H7 (cell line): ENCODE results near the gene CCDC69. TPM values are rescaled to one million over a fixed set of nuclear protein-coding genes. Genes with fewer than 3 reads are reported as not detected.

ENCODE experiments used
- DNase-seq: peaks from one replicate; pipeline ENCODE4 v3.0.0; 2012
- H3K27me3 ChIP-seq: 2 replicates; pipeline ENCODE4 v1.6.0; 2011; ENCODE audit warnings: mild to moderate bottlenecking, low read length; ENCODE audit not compliant: control insufficient read depth, insufficient read depth
- H3K36me3 ChIP-seq: replicated peaks from 2 replicates; pipeline ENCODE4 v1.5.1; 2011; ENCODE audit warnings: low read length; ENCODE audit not compliant: control insufficient read depth, insufficient read depth
- H3K4me3 ChIP-seq: 2 replicates; pipeline ENCODE4 v1.5.1; 2011; ENCODE audit warnings: low read depth, mild to moderate bottlenecking, control low read depth, low read length, moderate library complexity; ENCODE audit not compliant: insufficient read depth
- total RNA-seq: library from RNA; depleted of rRNA; stranded (reverse); fragments of >200 nt; shearing (Covaris generic); gene quantifications from 2 replicates; pipeline ENCODE4 v1.2.3, GENCODE V29; 2014

The CCDC69 gene
- total RNA-seq, 1 experiment from 2014 or later = 5.6 TPM

GRCh38 chr5:151221574-151221973 is 2.3 kb downstream of the CCDC69 start:
- H3K4me3 ChIP-seq = no peak overlapping the region
- H3K27me3 ChIP-seq = peaks cover 8% of the 10 kb centered on the region
- no peaks in the 10 kb centered on the region for H3K36me3 ChIP-seq
- DNase-seq = no peak

DNA sequence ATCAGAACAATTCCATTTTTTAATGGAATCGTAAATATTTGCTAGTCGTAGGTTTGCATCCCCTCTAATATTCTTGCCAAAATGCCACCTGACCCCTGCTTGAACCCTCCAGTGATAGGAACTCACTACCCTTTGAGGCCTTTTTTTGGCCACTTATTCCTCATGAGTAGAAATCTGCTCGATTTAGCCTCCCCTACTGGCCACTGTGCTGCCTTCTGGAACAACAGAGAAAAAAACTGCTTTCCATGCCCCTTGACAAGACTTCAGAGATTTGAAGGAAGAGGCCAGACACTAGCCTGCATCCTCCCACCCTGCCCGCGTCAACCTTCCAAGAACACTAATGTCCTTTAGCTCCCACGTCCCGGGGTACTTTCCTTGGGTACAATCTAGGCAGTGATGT is 4.1 kb downstream of the CCDC69 start:
- DNase-seq = peak; percentile 46
- H3K4me3 ChIP-seq = no peak overlapping the region
- H3K36me3 ChIP-seq = no peaks in the 10 kb centered on the region
- peaks cover 8% of the 10 kb centered on the region for H3K27me3 ChIP-seq

DNA sequence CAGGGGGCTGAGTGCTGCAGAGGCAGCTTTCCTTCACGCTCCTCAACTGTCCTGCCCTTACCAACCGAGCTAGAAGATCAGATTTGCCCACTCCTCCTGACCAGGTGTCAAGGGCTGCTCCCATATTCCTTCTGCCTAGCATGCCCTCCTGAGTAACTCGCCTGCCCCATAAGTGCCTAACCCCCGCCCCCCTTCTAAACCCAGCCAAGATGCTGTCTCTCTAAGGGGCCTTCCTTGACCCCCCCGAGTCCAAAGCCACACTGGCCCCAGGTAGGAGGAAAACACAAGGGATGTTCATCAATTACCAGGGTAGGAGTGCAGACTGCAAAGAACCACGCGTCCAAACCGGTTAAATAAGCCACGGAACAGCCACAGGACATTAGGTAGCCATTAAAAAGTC is 4.8 kb downstream of the CCDC69 start:
- Histone ChIP-seq H3K36me3 (no peaks in the 10 kb centered on the region), H3K27me3 (peaks cover 8% of the 10 kb centered on the region), H3K4me3 (no peak overlapping the region)
- DNase-seq = no peak

GRCh38 chr5:151218177-151218576 is 5.7 kb downstream of the CCDC69 start:
- Histone ChIP-seq H3K27me3 (peaks cover 4% of the 10 kb centered on the region), H3K36me3 (no peaks in the 10 kb centered on the region), H3K4me3 (no peak overlapping the region)
- no peak for DNase-seq

DNA sequence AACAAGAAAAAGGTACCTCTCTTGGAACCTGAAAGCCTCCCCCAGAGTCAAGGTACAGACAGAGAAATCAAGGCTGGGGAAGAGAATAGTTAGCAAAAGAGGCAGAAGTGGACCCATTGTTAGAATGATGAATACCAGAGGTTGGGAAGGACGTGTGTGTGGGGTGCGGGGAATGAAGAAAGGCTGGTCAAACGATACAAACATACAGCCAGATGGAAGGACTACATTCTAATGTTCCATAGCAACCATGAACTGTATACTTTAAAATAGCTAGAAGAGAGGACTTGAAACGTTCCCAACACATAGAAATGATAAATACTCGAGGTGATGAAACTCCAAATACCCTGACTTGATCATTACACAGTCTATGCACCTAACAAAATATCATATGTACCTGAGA is 7.1 kb downstream of the CCDC69 start:
- no peak for DNase-seq
- H3K4me3 ChIP-seq = no peak overlapping the region
- no peaks in the 10 kb centered on the region for H3K27me3 ChIP-seq
- no peaks in the 10 kb centered on the region for H3K36me3 ChIP-seq

GRCh38 chr5:151215546-151215880 is 8.4 kb downstream of the CCDC69 start:
- H3K4me3 ChIP-seq = no peak overlapping the region
- no peak for DNase-seq
- H3K27me3 ChIP-seq = no peaks in the 10 kb centered on the region
- H3K36me3 ChIP-seq = no peaks in the 10 kb centered on the region

- Histone ChIP-seq H3K27me3 (no peaks in the 10 kb centered on the region), H3K4me3 (no peak overlapping the region), H3K36me3 (no peaks in the 10 kb centered on the region)
- no peak for DNase-seq
Observed at GRCh38 chr5:151214614-151215545, 9.0 kb downstream of the CCDC69 start.

GRCh38 chr5:151213803-151214613 is 9.9 kb downstream of the CCDC69 start:
- peak; percentile 76 for DNase-seq
- Histone ChIP-seq H3K4me3 (no peak overlapping the region), H3K36me3 (no peaks in the 10 kb centered on the region), H3K27me3 (no peaks in the 10 kb centered on the region)

- Histone ChIP-seq H3K4me3 (no peak overlapping the region), H3K27me3 (no peaks in the 10 kb centered on the region), H3K36me3 (no peaks in the 10 kb centered on the region)
- no peak for DNase-seq
Observed at GRCh38 chr5:151212406-151212798, 11.5 kb downstream of the CCDC69 start.

GRCh38 chr5:151208481-151208914 is 15.4 kb downstream of the CCDC69 start:
- no peak for DNase-seq
- Histone ChIP-seq H3K36me3 (no peaks in the 10 kb centered on the region), H3K27me3 (no peaks in the 10 kb centered on the region), H3K4me3 (no peak overlapping the region)

GRCh38 chr5:151205411-151205810 is 18.5 kb downstream of the CCDC69 start:
- no peaks in the 10 kb centered on the region for H3K27me3 ChIP-seq
- no peak for DNase-seq
- no peak overlapping the region for H3K4me3 ChIP-seq
- H3K36me3 ChIP-seq = no peaks in the 10 kb centered on the region

GRCh38 chr5:151204051-151204450 is 19.8 kb downstream of the CCDC69 start:
- DNase-seq = no peak
- no peaks in the 10 kb centered on the region for H3K27me3 ChIP-seq
- H3K36me3 ChIP-seq = no peaks in the 10 kb centered on the region
- H3K4me3 ChIP-seq = no peak overlapping the region

- Histone ChIP-seq H3K36me3 (no peaks in the 10 kb centered on the region), H3K4me3 (no peak overlapping the region), H3K27me3 (no peaks in the 10 kb centered on the region)
- DNase-seq = no peak
Observed at GRCh38 chr5:151202381-151203139, 21.3 kb downstream of the CCDC69 start.

DNA sequence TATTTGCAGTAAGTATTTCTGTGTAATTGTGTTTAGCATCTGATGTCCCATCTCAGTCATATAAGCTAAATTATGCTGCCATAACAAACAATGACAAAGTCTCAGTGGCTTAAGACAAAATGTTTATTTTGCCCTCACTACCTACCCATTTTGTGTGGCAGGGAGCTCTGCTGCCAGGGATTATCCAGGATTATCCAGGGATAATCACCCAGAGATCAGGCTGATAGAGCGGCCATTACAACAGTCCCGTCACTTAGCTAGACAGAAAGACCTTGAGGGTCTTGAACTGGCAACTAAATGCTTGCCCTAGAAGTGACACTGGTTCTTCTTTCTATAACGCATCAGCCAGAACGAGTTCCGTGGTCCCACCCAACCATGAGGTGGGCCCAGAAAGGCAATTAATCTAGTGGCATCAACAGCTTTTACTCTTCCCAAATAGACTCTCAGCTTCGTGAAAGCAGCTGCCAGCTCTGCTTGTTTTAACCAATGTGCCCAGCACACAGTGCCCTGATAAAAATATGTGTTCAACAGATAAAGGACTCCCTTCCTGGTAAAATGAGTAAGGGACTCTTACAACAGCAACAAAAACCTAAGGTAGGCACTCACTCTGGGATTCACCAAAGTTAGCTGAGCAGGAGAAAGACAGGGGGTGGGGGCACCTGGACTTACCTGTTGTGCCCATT is 22.8 kb downstream of the CCDC69 start:
- Histone ChIP-seq H3K36me3 (no peaks in the 10 kb centered on the region), H3K4me3 (no peak overlapping the region), H3K27me3 (no peaks in the 10 kb centered on the region)
- no peak for DNase-seq
